GM11168 (cell line): Measurements from ENCODE around the gene TMC1.
"Not testable (repeated sequence)": the region's sequence is repeated elsewhere in the genome, so short reads cannot be mapped to it uniquely, and the experiment has no call there.

ENCODE experiments used
- in situ Hi-C: fragments of 300-500 bp; cut with MboI; formaldehyde crosslinking; loops from one replicate; pipeline ENCODE4 v1.12.0; 2022; ENCODE audit warnings: low sequenced_read_pairs; ENCODE audit not compliant: unreplicated experiment

Gene TMC1

DNA sequence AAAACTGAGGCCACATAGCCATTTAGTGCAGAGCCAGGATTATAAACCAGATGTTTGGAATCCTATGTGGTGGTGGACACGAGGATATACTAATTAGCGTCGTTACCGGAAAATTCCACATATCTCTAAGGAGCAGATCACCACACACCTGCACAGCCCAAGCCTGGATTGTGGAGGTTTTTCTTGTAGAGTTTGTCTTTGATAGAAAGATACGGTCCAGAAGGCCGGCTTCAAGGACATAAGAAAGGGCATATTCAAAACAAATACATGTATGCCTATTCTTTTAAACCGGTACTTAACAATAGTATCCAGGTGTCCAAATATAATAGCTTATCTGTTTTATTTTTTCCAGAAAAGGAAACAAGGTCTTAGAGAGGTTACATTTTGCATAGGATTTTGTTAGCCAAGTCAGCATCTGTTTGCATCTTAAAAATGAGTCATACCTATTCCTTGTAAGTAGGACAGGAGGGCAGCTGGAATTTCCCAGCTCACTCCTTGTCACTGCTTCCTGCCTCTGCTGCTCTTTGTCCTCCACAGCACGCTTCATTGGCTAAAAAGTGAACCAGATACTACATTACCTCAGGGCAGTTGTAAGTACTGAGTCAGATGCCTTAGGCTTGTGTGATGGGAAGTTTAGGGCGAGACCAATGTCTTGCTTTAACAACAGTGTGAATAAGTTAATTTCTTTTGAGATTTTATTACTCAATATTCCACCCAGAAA is 3.6 kb downstream of the TMC1 start:
- in situ Hi-C loops: no loop called here

- in situ Hi-C loops: no loop called here
Measured at GRCh38 chr9:72526901-72527800, 5.7 kb downstream of the TMC1 start.

GRCh38 chr9:72527801-72528195 is 6.4 kb downstream of the TMC1 start:
- in situ Hi-C loops: no loop called here

- in situ Hi-C loops: no loop called here
Measured at GRCh38 chr9:72529531-72529930, 8.1 kb downstream of the TMC1 start.

- in situ Hi-C loops: no loop called here
Measured at GRCh38 chr9:72533322-72533721, 11.9 kb downstream of the TMC1 start.

DNA sequence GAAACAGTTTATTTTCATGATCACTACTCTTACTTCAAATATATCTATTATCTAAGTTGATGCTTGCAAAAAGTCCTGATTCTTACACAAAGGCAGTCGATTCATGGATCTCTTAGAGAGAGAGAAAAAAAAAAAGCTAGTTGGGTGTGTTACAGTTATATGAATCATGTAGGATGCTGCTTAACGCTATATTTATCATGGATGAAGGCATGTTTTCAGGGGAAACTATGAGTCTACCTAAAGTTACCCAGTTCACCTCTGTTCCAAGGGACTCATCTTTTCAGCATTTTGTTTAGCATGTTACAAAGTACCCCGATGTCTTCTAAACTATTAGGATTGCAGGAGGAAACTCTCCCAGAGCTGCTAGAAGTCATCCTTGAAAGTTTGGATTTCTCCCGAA is 13.5 kb downstream of the TMC1 start:
- in situ Hi-C loops: no loop called here

DNA sequence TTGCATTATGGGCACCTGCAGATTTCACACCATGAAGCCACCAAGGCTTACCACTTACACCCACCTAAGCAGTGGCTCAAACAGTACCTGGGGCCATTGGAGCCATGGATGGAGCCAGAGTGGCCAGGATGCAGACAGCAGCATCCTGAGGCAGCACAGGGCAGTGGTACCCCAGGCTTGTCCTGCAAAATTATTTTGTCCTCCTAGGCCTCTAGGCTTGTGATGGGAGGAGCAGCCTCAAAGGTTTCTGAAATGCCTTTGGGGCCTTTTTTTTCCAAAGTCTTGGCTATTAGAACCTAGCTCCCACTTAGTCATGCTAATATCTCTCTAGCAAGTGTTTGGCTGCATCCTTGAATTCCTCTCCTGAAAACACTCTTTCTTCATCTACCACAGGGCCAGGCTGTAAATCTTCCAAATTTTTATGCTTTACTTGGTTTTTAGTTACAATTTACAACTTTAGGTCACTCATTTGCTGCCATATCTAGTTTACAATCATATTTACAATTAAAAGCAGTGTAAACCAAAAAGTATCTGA is 15.7 kb downstream of the TMC1 start:
- in situ Hi-C loops: no loop called here

GRCh38 chr9:72537671-72538070 is 16.3 kb downstream of the TMC1 start:
- in situ Hi-C loops: no loop called here

DNA sequence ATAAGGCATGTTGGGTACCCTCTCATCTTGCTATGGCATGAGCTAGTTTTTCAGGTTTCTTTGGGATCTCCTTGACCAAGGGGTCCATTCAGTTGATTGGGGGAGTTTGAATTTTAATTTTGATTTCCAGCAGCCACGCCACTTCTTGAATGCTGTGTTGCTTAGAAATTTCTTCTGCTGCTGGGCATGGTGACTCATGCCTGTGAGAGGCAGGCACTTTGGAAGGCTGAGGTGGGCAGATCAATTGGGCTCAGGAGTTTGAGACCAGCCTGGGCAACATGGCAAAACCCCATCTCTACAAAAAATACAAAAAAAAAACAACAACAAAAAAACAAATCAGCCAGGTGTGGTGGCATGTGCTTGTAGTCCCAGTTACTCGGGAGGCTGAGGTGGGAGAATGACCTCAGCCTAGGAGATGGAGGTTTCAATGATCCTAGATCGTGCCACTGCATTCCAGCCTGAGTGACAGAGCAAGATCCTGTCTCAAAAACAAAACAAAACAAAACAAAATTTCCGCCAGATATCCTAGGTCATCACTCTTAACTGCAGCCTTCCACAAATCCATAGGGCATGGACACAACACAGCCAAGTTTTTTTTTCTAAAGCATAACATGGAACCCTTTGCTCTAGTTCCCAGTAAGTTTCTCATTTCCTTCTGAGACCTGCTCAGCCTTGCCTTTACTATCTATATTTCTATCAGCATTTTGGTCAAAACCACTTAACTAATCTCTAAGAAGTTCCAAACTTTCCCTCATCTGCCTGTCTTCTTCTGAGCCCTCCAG is 17.7 kb downstream of the TMC1 start:
- in situ Hi-C loops: no loop called here

DNA sequence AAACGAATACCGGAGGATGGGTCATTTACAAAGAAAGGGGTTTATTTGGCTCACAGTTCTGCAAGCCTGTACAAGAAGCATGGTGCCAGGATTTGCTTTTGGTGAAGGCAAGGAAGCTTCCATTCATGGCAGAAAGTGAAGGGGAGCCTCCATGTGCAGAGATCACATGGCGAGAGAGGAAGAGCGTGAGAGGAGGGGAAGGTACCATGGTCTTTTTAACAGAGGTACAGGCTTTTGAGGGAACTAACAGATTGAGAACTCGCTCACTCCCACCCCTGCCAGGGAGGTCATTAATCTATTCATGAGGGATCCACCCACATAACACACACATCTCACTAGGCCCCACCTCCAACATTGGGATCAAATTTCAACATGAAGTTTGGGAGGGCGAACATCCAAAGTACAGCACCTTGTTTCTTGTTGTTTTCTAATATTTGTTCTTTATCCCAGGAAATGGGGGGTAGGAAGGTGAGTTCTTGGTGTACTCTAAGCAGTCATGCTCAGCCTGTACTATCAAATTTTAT is 18.5 kb downstream of the TMC1 start:
- in situ Hi-C loops: no loop called here

- in situ Hi-C loops: no loop called here
Measured at GRCh38 chr9:72540348-72540873, 19.0 kb downstream of the TMC1 start.

- in situ Hi-C loops: not testable (repeated sequence)
Measured at GRCh38 chr9:72542537-72542833, 21.1 kb downstream of the TMC1 start.

DNA sequence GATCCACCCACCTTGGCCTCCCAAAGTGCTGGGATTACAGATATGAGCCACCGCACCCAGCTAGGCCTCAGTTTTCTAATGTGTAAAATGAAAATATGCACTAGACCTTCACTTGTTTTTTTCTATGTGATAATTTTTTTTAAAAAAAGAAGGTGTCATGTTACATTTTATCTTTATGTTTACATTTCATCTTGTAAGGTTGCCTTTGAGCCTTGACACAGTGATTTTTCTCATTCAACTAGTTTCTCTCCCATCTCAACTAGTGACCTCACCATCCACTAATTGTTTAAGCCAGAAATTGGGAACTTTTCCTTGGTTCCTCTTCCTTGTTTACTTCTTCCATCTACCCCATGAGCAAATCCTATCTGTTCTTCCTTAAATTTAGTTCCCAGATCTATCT is 21.5 kb downstream of the TMC1 start:
- in situ Hi-C loops: no loop called here

DNA sequence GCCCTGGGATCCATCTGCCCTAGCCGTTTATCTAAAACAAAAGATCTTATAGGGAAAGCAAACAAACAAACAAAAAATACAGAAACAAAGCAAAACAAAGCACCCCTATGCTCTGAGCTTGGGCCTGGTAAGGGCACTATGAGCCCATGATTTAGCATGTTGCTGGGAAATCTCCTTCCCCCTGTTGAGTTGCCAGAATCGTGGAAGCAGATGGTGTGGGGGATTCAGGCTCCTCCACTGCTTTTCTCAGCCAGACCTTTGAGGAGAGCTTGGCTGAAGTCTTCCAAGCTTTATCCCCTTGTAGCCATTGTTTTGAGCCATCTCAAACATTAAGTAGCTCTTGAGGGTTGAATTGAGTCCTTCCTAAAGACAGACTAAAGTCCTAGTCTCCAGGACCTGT is 29.9 kb downstream of the TMC1 start:
- in situ Hi-C loops: no loop called here

GRCh38 chr9:72552356-72552755 is 30.9 kb downstream of the TMC1 start:
- in situ Hi-C loops: no loop called here

DNA sequence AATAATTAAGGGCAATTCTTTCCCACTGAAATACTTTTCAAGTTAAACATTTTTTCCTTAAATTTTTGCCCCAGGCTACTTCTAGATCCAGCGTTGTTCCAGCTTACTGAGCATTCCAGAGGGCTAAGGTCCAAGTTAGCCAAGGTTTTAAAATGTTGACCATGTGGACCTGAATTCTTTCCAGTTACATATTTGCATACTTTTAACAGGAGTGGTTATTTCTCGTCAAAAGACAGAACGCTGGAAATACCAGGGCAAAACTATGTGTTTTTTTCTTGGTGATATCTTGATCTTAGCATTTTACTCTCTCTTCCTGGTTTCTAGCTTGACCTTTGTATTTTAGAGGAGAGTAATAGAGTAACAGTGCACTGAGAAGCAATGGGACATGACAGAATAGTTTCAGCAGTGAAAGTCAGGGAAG is 32.8 kb downstream of the TMC1 start:
- in situ Hi-C loops: no loop called here

DNA sequence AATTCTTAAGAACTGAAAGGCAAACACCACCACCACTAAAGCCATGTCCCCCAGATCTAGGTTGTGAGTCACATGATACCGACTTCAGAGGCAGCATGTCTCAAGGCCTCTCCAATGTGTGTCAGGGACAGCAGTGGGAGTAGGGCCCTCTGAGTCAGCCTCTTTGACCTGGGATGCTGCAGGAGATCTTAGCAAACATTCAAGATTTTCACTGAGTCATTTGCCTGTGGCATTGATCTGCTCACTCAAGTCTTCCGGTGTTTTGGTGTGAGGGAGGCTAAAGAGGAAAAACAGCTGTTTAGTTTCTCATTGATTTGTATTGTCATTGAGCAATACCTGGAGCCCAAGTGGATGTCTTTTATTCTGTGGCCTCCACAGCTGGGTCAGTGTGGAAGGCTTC is 36.1 kb downstream of the TMC1 start:
- in situ Hi-C loops: no loop called here

GRCh38 chr9:72560086-72560485 is 38.7 kb downstream of the TMC1 start:
- in situ Hi-C loops: no loop called here

- in situ Hi-C loops: no loop called here
Measured at GRCh38 chr9:72563806-72564205, 42.4 kb downstream of the TMC1 start.
